Neural cell (in vitro differentiated cells): ENCODE results near the gene GNPAT.

Experiments used
- EP300 ChIP-seq: fragments of 450-650 bp; conservative IDR thresholded peaks from 2 replicates; pipeline ENCODE4 v1.6.1; 2014; ENCODE audit warnings: antibody characterized with exemption, mild to moderate bottlenecking, moderate library complexity; ENCODE audit not compliant: poor library complexity, severe bottlenecking
- POLR2AphosphoS5 ChIP-seq: IDR thresholded peaks from 2 replicates; pipeline ENCODE4 v1.6.1; 2012
- TF ChIP-seq, protein P1 (sequence below): fragments of 450-650 bp; IDR thresholded peaks from 2 replicates; pipeline ENCODE4 v1.5.1; 2014; ENCODE audit warnings: antibody characterized with exemption, mild to moderate bottlenecking, moderate library complexity; ENCODE audit not compliant: poor library complexity, severe bottlenecking

DNA sequence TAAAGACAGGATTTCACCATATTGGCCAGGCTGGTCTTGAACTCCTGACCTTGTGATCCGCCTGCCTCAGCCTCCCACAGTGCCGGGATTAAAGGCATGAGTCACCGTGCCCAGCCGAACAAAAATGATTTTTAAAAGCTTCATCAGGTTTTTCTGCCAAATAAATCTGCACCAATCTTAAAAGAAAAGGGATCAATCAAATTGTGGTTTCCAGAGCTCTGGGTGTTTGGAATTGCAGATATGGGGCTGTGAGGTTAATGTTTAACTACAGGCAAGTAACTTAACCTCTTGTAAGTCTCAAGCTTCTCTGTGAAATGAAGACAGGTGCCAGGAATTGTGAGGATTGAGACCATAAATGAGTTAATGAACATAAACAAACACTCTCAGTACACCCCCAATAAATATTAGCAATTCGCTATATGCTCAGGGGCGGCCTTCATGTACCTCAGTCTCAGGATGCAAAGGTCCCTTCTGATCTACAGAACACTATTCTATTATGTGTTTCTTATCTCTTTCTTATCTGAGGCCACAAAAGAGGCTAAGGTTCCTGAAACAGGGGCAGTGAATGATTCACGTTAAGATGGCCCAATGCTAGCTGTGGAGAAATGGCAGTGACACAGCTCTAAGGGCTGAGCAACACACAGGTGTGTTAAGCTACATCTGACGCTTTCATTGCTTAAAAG, 7.1 kb upstream of the GNPAT start:
- TF ChIP-seq, protein P1, sequence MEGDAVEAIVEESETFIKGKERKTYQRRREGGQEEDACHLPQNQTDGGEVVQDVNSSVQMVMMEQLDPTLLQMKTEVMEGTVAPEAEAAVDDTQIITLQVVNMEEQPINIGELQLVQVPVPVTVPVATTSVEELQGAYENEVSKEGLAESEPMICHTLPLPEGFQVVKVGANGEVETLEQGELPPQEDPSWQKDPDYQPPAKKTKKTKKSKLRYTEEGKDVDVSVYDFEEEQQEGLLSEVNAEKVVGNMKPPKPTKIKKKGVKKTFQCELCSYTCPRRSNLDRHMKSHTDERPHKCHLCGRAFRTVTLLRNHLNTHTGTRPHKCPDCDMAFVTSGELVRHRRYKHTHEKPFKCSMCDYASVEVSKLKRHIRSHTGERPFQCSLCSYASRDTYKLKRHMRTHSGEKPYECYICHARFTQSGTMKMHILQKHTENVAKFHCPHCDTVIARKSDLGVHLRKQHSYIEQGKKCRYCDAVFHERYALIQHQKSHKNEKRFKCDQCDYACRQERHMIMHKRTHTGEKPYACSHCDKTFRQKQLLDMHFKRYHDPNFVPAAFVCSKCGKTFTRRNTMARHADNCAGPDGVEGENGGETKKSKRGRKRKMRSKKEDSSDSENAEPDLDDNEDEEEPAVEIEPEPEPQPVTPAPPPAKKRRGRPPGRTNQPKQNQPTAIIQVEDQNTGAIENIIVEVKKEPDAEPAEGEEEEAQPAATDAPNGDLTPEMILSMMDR: no peak
- no peak for TF ChIP-seq POLR2AphosphoS5
- no peak for TF ChIP-seq EP300
